ENCODE data around the gene GPR65.

The GPR65 gene

DNA sequence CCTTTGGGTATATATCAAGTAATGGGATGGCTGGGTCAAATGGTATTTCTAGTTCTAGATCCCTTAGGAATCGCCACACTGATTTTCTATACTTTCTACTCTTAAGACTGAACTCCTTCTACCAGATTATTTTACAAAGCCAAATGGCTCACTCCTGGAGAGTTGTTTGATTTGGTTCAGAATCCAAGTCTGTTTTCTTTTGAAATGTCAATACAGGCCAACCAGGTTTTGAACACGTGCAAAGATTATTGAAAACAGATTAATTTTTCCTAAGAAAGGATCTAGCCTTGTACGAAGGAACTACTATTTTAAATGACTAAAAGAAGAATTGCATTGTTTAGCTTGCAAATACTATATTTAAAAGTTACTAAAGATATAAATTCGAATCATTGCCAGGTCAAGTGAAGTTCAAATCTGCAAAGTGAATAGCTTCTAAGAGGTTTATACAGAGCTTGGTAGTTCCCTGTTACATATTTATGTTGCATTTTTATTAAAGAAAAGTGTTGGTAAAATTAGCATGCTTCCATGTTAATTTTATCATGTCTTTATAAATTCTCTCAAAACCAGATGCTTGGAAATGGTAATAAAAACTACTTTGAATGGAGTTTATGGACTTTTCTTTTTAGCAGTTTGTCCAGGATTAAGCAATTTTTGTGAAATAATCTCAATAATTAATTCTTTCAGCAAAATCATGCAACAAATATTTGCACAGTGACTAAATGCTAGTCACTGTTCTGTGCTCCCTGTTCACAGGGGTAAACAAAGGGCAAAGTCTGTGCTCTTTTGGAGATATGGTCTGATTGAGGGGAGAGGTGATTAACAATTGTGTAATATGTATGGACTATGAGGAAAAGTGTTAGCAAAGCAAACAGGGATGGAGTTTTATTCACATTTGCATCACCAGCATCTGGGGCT lies 38.9 kb downstream of the GPR65 start:
- DNase-seq, result no peak

DNA sequence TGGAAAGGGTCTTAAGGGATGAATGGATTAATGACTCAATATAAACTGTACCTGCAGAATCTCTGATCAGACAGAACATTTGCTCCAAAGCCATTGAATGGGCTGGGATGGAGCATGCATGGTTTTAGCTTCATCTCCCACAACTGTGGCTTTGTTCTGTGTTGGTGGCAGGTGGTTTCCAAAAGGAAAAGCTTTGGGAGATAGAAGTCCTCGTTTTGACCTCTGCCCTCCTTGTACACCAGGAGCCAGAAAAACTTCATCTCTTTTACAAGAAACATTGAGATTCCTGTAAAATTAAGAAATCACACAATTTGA lies 39.5 kb downstream of the GPR65 start:
- DNase-seq, result no peak

GRCh38 chr14:88044776-88045446 lies 40.0 kb downstream of the GPR65 start:
- no peak for DNase-seq

DNA sequence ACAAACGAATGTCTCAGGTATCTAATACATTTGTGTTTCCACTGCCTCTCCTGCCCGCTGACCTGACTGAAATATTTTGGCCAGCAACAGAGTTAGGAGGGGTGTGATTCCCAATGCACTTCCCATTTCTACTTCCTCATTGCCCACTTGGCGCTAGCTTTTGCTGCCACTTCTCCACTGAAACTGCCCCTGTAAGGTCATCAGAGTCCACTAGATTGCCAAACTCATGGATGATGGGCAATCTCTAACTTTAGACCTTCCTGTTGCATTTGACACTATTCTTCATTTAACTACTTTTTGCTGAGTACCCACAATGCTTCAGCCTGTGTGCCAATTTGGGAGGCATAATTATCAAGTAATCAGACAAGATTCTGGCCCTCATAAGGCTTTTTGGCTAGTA lies 40.8 kb downstream of the GPR65 start:
- DNase-seq, result no peak

- DNase-seq, result no peak
Observed at GRCh38 chr14:88048351-88048750, 43.4 kb downstream of the GPR65 start.

DNA sequence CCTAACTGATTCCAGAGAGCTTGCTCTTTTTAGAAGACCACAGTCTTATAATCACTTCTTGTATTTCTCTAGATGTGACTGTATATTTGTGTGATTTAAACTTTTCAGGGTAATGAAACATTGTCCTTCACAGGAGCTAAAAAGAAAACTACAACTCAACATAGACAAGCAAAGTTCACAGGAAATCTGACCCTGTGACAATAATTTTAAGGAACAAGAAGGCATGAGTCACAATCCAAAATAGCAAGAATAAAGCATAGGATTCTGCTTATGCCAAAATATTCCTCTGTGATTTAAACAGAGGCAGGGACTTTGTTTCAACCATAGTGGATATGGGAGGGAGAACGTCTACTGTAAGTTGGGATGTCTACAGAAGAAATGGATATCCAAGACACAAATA lies 44.3 kb downstream of the GPR65 start:
- DNase-seq, result no peak

- DNase-seq, result no peak
Observed at GRCh38 chr14:88049936-88050335, 45.0 kb downstream of the GPR65 start.

DNA sequence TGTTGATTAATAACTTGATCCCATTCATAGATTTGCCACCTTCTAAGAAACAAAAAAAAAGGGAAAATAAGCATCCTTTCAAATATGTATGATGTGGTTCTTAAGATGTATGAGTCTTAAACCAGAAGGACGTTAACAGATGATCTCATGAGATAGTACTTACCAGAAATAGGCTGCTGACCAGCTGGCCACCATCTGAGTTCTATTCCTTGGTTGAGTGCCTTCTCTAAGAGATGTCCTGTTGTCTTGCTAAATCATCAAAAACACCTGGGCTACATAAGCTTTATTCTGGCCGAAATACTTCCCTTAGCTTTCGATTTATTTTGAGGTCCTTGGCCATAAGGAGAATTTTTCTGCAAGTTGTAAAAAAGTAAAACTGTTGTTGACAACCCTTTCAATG lies 55.6 kb downstream of the GPR65 start:
- DNase-seq, result no peak

DNA sequence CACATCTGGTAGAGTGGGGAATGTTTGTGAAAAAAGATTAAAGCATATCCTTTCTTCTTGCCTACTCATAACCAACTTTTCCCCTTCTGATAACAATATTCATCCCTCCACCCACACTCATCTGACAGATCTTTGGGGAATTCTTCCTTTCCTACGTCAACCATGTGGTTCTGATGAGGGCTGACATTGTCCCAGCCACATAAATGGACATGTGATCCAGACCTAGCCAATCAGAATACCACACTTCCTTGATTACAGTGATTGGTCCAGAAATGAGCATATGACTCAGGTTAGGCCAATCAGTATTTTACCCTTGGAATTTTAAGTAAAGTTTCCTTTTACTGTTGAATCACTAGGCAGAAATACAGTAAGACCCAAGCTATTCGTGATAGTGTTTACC lies 58.9 kb downstream of the GPR65 start:
- DNase-seq, result no peak
